ENCODE data around the gene ZNF236. TPM values are rescaled to one million over a fixed set of nuclear protein-coding genes. Genes with fewer than 3 reads are reported as not detected.

The ZNF236 gene
- total and polyA plus RNA-seq, 10 of the 15 experiments (the other 5 are each of a cell fraction or from before 2014, with no cell fraction given): 1.0 to 14.4 (median 5.9) TPM

GRCh38 chr18:76985156-76985950 is 163.0 kb downstream of the ZNF236 start (continued):
- no peak for TF ChIP-seq SMAD5 (IDR thresholded peaks at IDR 0.05; ENCODE audit: low read depth)

DNA sequence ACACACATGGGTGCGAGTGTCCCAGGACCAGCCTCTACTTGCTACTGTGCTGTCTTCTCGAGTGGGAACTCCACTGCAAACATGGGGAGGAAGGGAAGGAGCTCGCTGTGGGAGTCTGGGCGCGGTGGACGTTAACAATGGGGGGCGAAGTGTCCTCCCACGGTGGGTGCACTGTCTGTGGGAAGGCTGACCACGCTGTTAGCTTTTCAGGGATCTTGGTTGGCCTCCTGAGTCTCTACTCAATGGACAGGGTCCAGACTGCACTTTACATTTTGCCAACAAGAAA is 163.5 kb downstream of the ZNF236 start:
- H3K9ac ChIP-seq (ENCODE audit: control insufficient read depth, insufficient read depth, low read length): no peak overlapping the region
- peaks cover 25% of the 10 kb centered on the region for H3K4me1 ChIP-seq (ENCODE audit: control insufficient read depth, insufficient read depth, low read length)
- no peaks in the 10 kb centered on the region for H3K27me3 ChIP-seq (replicated peaks in 1 of 2; ENCODE audit: control insufficient read depth in 2 of 2, insufficient read depth in 2 of 2, low read length in 1 of 2)
- CTCF ChIA-PET: interaction anchor here (0.9 to 12.7 kb wide), 9 partner anchors 10 to 225 kb away, joined by 3 to 236 read pairs (median 48); no protein-coding TSS in a partner anchor
- BruUV-seq (replicated peaks): no TSS peak
- RAD21 ChIA-PET (ENCODE audit: unreplicated experiment): no interaction called here
- POLR2A ChIA-PET: interaction anchor here (0.6 to 1.8 kb wide), 2 partner anchors 109 to 183 kb away, joined by 3 to 4 read pairs; no protein-coding TSS in a partner anchor
- no peak overlapping the region for H3K4me2 ChIP-seq (ENCODE audit: control insufficient read depth, insufficient read depth)
- WGBS (ENCODE audit: insufficient coverage, insufficient replicate concordance, low lambda C conversion rate, missing lambda C conversion rate): 85% methylated on average over 6 of the region's 9 CpGs
- H4K20me1 ChIP-seq (ENCODE audit: control insufficient read depth, insufficient read depth): no peaks in the 10 kb centered on the region
- no peak overlapping the region for H2AFZ ChIP-seq (ENCODE audit: control insufficient read depth, low read depth, low read length)
- no peaks in the 10 kb centered on the region for H3K9me3 ChIP-seq (replicated peaks; ENCODE audit: control insufficient read depth, insufficient read depth, low read length)
- intact Hi-C loops (cut with micrococcal nuclease; ENCODE audit: unreplicated experiment) (no loop called here), in situ Hi-C loops (cut with MboI) (loop anchor here (10.0 kb wide), 1 partner anchor 181 kb away; no protein-coding TSS in a partner anchor)
- TF ChIP-seq PAX8 (IDR thresholded peaks at IDR 0.05) (no peak), HDAC2 (IDR thresholded peaks at IDR 0.05) (no peak), JUNB (IDR thresholded peaks at IDR 0.05) (no peak), NR2F1 (conservative IDR thresholded peaks at IDR 0.05) (no peak), BRCA1 (IDR thresholded peaks at IDR 0.05; ENCODE audit: low read depth, low read length) (no peak), ZSCAN29 (IDR thresholded peaks at IDR 0.05) (no peak), RELB (IDR thresholded peaks at IDR 0.05; ENCODE audit: low read depth) (no peak), MTA2 (IDR thresholded peaks at IDR 0.05; ENCODE audit: low read depth) (no peak), HDGF (IDR thresholded peaks at IDR 0.05) (no peak), SMAD5 (IDR thresholded peaks at IDR 0.05; ENCODE audit: low read depth) (no peak), ZNF687 (IDR thresholded peaks at IDR 0.05) (no peak)
- TF ChIP-seq, protein P1, sequence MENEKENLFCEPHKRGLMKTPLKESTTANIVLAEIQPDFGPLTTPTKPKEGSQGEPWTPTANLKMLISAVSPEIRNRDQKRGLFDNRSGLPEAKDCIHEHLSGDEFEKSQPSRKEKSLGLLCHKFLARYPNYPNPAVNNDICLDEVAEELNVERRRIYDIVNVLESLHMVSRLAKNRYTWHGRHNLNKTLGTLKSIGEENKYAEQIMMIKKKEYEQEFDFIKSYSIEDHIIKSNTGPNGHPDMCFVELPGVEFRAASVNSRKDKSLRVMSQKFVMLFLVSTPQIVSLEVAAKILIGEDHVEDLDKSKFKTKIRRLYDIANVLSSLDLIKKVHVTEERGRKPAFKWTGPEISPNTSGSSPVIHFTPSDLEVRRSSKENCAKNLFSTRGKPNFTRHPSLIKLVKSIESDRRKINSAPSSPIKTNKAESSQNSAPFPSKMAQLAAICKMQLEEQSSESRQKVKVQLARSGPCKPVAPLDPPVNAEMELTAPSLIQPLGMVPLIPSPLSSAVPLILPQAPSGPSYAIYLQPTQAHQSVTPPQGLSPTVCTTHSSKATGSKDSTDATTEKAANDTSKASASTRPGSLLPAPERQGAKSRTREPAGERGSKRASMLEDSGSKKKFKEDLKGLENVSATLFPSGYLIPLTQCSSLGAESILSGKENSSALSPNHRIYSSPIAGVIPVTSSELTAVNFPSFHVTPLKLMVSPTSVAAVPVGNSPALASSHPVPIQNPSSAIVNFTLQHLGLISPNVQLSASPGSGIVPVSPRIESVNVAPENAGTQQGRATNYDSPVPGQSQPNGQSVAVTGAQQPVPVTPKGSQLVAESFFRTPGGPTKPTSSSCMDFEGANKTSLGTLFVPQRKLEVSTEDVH (IDR thresholded peaks at IDR 0.05; ENCODE audit: low read depth, partially characterized antibody): no peak
- SMC1A ChIA-PET (ENCODE audit: uncharacterized antibody, unreplicated experiment): interaction anchor here (1.3 to 7.6 kb wide), 3 partner anchors 24 to 183 kb away, joined by 5 to 140 read pairs (median 97); no protein-coding TSS in a partner anchor
- H3K79me2 ChIP-seq (ENCODE audit: control insufficient read depth, insufficient read depth, low read length): no peaks in the 10 kb centered on the region
- H3K36me3 ChIP-seq (ENCODE audit: control insufficient read depth in 2 of 2, insufficient read depth in 2 of 2, low read length in 1 of 2): no peaks in the 10 kb centered on the region
- FAIRE-seq: no peak
- H3K4me3 ChIP-seq: no peak overlapping the region
- no peak for DNase-seq (ENCODE audit: low read depth, low spot score)
- H3K27ac ChIP-seq (ENCODE audit: control insufficient read depth, insufficient read depth): no peak overlapping the region
- ATAC-seq: no peak
